GM21825 (cell line): ENCODE results near the gene PLEKHA4.

ENCODE experiments used
- ATAC-seq: cut with Tn5 transposase; IDR thresholded peaks from one replicate; pipeline ENCODE4 v1.9.1; 2021; ENCODE audit warnings: mild to moderate bottlenecking, moderate library complexity; ENCODE audit not compliant: unreplicated experiment

Gene PLEKHA4

DNA sequence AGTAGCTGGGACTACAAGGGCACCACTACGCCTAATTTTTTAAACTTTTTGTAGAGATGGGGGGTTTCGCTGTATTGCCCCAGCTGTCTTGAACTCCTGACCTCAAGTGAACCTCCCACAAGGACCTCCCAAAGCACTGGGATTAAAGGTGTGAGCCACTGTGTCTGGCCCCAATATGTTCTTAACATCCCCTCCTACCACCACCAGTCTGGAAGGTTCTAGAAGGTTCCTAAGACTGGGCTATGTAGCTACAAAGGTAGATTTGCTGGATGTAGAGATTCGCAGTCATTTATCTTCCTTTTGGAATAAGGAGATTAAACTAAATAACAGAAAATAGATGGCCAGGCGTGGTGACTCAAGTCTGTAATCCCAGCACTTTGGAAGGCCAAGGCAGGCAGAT, 37.5 kb downstream of the PLEKHA4 start:
- no peak for ATAC-seq

DNA sequence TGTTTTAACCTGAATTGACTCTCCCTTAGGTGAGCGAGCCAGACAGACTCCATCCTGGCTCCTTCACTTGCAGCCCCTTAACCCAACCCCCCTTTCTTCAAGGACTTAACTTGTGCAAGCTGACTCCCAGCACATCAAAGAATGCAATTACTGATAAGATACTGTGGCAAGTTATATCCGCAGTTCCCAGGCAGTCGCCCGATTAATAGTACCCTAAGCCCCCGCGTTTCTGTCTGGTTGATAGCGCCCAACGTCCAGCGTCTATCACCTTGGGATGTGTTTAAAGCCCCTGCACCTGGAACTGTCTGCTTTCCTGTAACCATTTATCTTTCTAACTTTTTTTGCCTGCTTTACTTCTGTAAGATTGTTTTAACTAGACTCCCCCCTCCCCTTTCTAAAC, 38.3 kb downstream of the PLEKHA4 start:
- no peak for ATAC-seq

DNA sequence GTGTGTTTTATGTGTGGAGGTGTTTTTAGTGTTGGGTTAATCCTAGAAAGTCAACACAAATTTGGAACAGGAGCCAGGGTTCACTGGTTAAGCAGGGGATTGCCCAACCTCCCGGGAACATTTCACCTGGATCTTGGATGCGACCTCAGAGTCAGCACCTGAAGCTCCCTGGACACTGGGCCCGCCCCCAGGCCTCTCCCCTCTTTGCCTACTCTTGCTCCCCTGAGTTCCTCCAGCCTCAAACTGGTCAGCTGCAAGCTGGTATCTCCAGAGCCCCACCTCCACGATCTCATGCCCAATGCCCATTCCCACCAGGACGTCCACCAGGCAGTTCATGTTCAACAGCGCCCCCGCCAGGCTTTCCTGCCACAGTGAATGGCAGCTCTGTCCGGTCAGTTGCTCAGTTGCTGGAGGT, 41.8 kb downstream of the PLEKHA4 start:
- ATAC-seq, result no peak

DNA sequence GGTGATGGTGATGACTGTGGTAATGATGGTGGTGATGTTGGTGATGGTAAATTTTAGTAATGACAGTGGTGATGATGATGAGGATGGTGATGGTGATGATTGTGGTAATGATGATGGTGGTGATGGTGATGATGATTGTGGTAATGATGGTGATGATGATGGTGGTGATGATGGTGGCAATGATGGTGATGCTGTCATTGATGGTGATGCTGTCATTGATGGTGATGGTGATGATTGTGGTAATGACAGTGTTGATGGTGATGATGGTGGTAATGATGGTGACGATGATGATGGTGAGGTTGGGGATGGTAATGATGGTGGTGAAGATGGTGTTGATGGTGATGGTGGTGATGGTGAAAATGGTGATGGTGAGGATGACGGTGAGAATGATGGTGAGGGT, 45.9 kb downstream of the PLEKHA4 start:
- no peak for ATAC-seq

DNA sequence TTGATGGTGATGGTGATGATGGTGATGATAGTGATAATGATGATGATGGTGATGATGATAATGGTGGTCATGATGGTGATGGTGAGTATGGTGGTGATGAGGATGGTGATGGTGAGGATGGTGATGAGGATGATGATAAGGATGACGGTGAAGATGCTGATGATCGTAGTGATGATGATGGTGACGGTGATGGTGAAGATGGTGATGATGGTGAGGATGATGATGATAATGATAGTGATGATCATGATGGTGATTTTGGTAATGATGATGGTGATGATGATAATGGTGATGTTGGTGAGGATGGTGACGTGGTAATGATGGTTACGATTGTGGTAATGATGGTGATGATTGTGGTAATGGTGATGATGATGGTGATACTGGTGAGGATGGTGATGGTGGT, 46.8 kb downstream of the PLEKHA4 start:
- no peak for ATAC-seq

DNA sequence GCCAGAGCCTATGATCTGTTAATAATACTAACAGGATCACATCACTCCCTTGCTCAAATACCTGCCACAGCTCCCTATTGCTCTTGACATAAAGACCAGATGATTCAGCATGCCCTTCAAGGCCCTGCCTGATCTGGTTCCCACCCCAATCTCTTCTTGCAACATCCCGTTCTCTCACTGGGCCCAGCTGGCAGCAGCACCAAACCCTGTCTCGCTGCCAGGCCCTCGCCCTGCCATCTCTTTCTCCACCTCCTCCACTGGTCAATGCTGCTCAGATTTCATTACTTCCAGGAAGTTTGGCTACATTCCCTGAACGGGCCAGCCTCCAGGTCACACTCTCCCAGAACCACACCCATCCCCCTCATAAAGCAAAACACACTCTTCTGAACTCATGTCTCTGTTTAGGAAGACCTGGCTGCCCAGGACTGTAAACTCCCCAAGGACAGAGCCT, 49.0 kb downstream of the PLEKHA4 start:
- ATAC-seq, result no peak

DNA sequence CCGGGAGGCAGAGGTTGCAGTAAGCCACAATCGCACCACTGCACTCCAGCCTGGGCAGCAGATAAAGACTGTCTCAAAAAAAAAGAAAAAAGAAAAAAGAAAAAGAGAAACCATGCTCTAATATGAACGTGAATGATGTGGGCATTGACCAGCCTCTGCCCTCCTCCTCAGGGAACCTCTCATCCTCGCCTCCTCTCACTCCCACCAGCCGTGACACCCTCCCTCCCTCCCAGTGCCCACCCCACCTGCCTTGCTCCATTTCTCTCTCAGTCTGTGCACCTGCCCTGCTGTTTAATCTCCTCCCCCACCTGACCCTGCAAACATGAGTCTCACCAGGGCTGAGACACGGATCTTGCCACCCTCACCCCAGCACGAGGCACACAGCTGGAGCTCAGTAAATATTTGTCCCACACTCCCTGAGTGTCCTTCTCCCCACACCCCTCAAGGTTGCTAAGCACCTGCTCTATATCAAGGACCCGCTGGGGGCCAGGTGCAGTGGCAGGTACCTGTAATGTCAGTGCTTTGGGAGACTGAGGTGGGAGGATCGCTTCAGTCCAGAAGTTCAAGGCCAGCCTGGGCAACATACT, 50.1 kb downstream of the PLEKHA4 start:
- no peak for ATAC-seq

DNA sequence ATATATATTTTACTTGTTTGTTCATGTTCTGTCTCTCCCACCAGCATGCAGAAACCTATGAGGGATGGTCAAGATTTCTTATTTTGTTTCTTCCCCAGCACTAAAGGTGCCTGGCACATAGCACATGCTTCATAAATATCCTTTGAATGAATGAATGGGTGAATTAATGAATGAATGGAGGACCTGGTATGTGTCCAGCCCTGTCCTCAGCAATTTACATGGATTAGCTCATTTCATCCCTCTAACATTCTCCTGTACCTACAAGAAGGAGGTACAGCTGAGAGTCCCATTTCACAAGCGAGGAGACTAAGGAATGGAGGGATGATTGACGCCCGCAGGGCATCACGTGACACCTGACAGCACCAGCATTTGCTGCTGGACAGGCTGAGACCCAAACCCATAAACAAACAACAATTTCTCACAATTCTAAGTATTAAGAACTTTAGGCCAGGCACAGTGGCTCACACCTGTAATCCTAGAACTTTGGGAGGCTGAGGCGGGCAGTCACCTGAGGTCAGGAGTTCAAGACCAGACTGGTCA, 50.8 kb downstream of the PLEKHA4 start:
- ATAC-seq, result no peak

DNA sequence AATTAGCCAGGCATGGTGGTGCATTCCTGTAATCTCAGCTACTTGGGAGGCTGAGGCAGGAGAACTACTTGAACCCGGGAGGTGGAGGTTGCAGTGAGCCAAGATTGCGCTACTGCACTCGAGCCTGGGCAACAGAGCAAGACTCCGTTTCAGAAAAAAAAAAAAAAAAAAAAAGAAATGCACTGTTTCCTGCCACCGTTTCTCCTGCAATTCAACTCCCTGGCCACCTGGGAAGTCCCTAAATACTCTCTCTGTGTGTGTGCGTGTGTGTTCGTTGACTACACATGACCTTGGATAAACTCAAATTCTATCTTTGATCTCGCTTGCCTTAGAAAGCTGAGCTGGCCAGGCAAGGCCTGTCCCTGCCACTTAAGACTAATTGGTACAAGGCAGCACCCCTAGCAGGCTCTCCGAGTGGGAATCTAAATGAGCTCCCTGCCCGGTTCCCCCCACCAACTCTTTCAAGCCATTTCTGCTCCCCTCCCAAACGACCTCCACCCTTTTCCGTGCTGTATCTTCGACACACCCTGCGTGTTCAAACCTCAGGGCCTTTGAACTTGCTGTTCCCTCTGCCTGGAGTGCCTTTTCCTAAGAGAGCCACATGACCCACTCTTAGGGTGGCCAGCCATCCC, 52.4 kb downstream of the PLEKHA4 start:
- no peak for ATAC-seq

DNA sequence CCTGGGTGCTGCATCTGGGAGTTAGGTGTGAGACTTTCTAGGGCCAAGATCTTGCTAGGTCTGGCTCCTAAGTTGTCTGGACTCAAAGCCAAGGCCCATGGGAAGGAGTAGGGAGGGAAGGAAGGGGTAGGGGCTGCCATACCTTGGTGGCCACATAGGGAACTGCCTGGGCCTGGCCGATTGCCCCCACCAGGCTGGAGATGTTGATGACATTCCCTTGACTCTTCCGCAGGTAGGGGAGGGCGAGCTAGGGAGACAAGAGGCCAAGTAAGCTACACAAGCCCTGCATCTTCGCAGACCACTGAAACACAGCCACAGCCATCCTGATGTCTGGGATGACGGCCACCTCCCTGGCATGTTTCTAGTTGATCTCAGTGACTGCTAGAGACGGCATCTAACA, 53.5 kb downstream of the PLEKHA4 start:
- ATAC-seq, result no peak

DNA sequence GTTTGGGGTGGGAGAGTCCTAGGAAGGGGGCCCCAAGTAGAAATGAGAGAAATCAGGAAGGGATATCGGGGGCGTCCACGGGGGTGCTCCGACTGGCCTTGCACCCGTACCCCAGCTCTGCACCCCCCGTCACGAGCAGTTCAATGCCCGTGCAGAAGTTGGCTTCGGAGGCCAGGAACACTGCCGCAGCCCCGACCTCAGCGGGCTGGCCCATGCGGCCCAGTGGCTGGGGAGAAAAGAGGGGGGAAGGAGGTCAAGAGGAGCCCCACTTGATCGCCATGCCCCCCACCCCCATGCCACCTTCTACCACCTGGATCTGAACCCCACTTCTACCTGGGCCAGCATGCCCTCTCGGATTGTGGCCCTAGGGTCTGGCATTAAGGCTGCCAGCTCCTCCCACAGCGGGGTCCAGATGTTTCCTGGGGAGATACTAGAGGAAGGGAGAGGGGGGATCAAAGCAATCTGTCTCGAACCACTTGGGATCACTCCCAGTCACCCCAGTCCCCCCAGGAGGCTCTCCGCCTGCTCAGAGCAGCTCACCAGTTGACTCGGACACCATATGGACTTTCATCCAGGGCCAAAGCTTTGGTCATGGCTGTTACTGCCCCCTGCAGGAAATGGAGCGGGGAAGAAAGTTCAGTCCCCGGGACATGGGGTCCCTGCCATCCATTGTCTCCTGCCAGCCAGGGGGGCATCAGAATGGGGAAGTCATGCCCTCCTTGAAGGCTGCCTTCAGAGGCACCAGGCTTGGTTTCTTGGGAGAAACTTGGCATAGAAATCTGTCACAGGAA, 55.1 kb downstream of the PLEKHA4 start:
- no peak for ATAC-seq

DNA sequence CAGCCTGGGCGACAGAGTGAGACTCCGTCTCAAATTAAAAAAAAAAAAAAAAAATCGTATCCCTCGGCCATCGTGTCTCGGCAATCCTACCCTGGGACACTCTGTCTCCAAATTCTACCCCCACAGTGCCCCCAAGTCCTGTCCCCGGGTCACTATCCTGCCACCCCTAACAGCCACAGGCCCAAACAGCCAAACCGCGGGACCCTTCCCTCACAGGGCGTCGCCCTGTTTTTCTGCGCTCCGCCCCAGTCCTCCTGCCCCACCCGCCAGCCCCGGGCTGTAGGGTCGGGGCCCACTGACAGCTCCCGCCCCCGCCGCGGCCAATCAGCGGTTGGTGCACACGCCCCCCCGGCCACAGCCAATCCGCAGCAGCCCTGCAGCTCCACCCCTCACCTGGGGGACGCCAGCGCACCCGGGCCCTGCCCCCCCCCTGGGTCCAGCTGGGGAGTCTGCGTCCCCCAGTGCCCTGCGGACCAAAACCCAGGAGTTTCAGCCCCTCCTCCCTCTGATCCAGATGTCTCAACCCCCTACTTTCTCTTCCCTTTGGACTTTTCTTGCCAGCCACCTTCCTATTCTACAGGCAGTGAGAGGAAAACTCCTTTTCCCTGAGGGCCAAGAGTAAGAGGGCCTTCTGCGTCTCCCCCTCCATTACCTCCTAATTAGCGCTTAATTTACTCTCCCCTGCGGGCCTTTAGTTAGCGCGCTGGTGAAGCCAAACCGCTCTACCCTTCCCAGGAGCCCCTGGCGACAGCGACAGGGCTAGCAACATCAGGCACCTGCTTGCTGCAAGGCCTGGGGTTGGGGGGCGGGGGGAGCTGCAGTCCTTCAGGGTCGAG, 56.1 kb downstream of the PLEKHA4 start:
- ATAC-seq, result peak; percentile 45

DNA sequence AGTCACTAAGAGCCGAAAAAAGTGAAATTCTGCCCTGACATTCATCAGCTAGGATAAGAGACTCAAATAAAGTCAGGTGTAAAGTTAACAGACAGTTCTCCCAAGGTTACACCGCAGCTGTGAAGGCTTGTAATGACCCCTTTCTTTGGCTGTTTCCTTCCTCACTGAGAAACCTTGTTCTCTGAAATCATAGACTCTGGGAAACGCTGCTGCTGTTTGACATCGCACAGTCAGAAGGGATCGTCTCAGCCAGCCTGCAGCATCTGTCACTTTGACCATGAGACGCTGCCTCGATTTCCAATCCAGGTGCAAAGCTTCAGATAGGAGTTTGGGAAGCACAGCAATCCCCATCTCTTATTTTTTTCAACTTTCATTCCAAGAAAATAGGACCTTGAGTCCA, 58.3 kb downstream of the PLEKHA4 start:
- no peak for ATAC-seq

DNA sequence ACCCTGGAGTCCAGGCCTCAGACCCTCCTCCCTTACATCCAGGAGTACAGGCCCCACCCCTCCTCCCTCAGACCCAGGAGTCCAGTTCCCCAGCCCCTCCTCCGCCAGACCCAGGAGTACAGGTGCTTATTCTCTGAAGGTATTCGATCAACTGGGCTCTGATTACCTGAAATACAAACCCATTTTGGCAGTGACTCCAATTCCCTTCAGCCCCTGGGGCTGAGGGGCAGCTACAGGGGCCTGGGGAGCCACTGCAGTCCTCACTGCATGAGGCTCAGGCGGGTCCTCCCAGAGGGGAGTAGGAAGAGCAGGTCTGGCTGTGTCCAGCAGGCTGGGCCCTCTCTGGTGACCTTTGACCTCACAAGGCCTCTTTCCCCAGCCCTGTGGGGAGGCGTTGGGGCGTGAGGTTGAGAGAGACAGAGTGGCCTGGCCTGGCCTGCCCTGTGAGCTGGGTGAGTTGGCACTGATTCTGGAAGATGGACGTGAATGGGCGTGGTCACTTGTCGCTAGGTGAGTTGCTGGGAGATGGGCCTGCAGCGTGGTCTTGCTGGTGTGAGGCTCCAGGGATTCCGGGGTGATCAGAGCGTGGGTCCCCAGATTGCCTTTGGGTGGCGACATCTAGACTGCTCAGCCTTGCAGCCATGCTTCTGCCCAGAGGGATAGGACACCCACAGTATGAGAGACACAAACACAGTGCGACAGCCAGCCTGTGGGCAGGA, 60.7 kb downstream of the PLEKHA4 start:
- ATAC-seq, result no peak

DNA sequence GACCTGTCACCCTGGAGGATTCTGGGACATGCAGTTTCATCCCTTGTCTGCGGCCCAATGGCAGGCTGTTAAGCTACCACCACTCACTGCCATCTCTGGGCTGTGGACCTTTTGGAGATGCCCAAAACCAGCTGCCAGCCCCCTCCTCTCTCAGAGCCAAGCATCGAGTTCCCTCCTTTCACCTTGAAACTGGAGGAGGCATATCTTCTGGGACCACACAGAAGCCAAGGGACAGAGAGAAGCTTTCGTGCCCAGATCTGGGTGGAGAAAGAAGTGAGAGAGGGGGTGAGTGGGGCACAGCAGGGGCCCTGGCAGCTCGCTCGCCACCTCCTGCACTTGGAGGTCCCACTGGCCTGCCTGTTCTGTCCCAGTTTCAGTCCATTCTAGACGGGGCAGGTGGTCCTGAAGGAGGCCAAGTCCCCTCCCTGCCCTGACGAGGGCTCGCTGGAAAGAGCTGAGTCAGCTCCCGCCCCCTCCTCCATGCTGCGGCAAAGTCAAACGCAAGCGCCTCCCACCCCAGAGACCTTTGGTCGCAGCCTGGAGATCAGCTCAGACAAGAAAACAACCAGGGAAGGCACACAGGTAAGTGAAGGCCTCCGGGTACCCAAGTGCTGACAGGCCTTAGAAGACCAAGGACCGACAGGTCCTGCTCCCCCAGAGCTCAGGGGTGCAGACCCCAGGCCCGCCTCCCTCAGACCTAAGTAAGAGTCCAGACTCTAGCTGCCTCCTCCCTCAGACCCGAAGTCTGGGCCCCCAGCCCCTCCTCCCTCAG, 61.4 kb downstream of the PLEKHA4 start:
- no peak for ATAC-seq

DNA sequence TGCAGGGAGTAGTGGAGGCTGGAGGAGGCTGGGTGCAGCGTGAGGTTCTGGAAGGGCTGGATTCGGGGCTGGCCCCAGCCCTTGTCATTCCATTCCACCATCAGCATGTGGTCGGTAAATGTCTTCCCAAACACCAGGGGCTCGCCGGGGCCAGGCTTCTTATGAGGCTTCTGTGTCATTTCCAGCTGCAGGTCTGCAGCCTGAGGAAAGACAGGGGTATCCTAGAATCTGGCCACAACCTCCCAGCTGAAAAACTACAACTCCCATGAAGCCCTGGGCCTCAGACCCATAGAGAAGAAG, 61.9 kb downstream of the PLEKHA4 start:
- no peak for ATAC-seq

DNA sequence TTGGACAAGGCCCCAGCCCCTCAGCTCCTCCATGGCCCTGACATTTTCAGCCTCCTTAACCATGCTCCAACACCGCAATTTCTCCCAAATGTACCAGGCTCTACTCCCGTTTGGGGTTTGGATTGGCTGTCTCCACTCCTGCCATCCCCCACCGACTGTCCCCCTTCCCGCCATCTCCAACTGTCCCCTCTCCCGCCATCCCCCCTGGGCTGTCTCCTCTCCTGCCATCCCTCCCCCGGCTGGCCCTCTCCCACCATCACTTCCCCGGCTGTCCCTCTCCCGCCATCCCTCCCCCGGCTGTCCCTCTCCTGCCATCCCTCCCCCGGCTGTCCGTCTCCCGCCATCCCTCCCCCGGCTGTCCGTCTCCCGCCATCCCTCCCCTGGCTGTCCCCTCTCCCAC, 63.0 kb downstream of the PLEKHA4 start:
- no peak for ATAC-seq

DNA sequence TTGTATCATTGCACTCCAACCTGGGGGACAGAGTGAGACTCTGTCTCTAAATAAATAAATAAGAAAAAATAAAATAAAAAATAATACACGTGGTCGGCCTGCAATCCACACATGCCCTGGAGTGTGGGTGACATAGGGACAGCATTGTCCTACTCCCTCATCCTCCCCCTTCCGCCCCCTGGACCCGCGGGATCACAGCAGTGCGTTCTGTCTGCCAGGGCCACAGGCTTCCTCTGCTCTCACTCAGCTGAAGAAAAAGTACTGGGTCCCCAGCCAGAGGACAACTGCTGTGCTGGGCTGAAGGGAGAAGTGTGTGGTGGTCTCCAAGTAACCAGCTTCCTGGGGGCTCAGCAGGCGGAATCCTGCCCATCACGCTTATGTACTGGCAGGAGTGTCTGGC, 63.9 kb downstream of the PLEKHA4 start:
- ATAC-seq, result no peak

DNA sequence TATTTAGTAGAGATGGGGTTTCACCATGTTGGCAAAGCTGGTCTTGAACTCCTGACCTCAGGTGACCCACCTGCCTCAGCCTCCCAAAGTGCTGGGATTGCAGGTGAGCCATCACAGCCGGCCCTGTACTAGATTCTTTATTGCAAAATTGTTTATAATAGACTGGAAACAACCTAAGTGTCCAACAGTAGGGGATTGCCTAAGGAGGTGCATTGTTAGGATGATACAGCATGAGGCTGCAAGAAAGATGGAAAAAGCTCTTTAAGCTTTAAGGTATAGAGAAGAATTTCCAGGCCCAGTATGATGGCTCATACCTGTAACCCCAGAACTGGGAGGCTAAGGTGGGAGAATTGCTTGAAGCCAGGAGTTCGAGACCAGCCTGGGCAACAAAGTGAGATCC, 65.8 kb downstream of the PLEKHA4 start:
- ATAC-seq, result no peak
